GM18517 (cell line): Measurements from ENCODE around the gene UBE2I.

Experiments used
- ATAC-seq: cut with Tn5 transposase; IDR thresholded peaks from one replicate; pipeline ENCODE4 v1.9.1; 2021; ENCODE audit warnings: mild to moderate bottlenecking, moderate library complexity; ENCODE audit not compliant: unreplicated experiment

The UBE2I gene

DNA sequence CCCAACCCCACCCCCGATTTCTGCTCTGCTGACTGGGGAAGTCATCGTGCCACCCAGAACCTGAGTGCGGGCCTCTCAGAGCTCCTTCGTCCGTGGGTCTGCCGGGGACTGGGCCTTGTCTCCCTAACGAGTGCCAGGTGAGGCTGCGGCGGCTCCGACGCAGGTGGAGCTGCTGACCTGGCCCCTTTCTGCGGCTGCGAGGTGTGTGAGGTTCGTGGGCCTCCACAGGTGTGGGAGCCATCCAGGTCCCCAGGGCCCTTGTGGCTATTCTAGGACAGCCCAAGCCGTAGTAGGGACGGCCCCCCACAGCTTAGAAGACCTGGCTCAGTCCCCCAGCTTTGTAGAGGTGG, 3.0 kb downstream of the UBE2I start:
- ATAC-seq = no peak

DNA sequence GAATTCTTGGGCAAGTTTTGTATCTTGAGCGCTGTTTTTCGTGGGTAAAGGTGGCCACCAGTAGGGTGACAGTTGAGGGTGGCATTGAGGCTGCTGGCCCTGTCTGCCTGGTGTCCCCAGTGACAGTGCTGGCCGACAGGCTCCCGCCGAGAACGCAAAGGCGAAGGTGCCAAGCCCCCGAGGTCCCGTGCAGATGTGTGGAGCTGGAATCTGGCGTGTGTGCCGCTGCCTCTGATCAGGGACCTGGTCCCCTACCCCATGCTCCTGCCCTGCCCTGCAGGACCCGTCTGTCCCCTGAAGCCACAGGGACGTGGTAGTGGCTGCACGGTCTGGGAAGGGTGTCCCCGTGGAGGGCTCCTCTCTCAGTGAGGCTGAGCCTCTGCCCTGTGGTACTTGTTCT, 3.5 kb downstream of the UBE2I start:
- no peak for ATAC-seq

DNA sequence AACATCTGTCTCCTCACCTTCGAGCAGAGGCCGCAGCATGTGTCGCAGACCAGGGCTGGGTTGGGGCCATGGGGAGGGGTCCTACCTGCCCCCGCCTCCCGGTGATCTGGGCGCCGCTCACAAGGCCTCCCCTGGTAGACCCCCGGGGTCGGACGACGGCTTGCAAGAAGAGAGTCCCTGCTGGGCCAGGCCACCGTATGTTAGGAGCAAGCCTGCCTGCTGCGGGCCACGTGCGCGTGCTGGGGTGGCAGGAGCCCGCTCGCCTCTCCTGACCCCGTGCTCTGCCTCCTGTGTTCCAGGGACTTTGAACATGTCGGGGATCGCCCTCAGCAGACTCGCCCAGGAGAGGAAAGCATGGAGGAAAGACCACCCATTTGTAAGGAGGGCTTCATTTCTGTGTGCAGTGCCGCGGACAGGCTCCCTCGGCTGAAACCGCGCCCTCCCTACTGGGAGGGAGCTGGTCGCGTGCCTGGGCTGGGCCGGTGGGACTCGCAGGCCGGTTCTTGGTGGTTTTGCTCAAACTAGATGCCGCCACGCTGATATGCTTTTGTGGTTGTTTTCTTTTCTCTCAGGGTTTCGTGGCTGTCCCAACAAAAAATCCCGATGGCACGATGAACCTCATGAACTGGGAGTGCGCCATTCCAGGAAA, 4.4 kb downstream of the UBE2I start:
- no peak for ATAC-seq

DNA sequence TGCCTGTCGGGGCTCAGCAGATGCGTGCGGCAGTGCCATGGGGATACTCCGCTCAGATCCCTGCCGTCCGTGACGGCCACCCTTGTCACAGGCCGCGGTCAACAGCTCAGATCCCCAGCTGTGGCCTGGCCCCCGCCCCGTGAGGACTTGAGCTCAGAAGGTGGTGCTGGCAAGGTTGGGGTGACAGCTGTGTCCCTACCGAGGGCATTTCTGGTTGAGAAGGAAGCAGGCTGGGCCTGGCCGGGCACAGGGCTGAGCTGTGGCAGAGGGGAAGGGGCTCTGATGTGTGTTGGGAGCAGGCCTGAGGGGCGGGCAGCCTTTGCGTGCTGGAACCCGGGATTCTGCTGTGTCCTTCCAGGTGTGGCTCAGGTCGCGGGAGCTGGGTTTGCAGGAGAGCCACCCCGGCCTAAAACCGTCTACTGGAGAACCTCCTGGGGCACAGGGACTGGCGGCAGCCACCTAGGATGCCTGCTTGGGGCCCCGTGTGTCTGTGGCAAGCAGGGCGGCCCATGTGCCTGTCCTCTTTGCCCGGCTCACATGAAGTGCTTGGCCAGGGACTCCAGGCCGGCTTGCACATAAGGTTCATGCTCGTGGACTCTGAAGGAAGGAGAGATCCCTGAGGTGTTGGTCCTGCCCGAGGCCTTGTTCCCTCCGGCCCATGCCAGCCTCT, 5.1 kb downstream of the UBE2I start:
- ATAC-seq = no peak

DNA sequence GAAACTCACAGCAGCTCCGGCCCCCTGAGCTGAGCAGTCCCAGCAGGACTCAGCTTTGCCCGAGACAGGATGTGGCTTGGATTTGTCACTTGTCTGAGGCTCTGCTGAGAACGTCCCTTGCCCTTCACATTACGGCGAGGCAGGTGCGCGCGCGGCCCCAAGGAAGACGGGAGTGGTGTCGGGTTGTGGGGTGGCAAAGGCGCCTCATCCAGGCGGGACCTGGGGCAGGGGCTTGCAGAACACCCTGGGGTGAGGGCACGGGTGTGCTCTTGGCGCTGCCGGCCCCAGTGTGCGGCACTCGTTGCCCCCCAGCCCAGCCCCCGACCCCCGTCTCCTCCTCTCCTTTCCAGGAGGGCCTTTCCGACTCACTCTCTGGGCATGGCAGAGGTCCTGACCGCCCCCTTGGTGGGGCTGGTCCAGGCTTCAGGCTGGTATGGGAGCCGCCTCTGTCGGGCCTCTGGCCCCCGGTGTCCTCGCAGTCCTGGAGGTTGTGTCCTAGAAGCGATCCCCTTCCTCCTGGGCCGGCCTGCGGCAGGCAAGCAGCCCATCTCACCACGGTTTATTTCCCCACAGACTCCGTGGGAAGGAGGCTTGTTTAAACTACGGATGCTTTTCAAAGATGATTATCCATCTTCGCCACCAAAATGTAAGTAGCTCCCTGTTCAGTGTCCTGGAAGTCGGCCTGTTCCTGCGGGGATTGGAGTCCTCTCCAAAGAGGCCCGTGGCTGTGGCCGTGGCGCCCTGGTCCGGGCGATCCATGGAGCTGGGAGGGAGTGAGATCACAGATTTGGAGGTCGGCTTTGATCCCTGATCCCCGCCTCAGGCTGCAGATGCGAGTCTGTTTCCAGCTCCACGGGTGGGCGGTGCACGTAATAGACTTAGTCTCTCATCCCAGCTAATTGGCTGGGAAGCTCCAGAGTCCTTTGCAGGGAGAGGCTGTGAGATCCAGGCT, 5.9 kb downstream of the UBE2I start:
- ATAC-seq = no peak

DNA sequence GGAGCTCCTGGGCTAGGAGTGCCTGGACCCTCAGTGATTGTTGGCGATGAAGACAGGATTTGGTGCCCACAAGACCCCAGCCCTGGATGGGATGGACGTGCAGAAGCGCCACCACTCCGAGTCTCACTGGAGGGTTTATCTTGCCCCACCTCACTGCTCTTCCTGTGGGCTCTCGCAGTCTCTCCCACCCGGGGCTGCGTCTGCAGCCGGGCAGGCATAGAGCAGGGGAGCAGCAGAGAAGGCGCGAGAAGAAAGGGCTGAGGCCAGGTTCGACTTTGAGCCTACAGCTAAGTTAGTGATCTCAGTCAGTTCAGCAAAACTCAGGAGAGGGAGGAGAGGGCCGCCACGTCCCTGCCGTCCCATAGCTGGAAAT, 6.6 kb downstream of the UBE2I start:
- ATAC-seq = no peak

DNA sequence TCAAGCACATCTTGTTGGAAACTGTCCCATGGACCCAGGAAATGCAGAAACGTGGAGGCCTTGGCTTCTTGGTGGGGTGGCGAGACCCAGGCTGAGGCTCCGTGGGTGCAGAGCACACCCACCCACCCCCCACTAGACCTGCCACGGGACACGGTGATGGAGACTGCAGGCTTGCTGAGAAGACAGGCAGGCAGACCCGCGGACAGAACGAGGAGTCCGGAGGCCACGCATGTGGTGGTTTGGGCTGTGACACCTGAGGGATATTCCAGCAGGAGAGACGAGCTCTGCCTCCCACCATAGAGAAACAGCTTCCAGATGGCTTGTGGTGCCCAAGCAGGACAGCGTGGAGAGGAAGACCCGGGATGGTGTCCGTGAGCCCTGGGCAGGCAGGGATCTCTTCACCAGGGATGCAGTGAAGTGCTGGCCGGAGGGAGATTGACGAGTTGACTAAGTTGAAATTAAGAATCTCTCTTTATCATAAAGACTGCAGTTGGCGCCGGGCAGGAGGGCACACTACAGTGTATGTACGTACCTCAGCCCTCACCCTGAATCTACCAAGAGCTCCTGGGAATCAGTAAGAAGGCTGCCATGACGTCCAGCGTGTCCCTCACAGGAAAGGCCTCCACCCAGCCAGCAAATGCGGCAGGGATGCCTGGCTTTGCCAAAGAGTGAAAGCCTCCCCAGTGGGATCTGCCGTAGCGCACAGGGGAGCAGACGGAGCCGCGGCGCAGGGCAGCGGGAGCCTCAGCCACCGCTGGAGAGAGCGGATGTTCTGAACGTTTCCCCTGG, 8.2 kb downstream of the UBE2I start:
- ATAC-seq = no peak

DNA sequence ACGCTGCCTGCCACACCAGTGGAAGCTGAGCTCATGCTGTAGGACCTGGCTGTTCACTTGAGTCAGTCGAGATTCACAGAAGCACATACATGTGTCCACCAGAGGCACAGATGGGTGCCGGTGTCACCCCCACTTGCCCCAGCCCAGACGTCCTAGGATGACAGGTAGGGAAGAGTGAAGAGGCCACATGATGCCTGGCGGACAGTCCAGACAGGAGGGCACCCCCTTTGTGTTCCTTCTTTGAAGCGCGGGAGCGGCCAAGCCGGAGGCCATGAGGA, 8.8 kb downstream of the UBE2I start:
- no peak for ATAC-seq

DNA sequence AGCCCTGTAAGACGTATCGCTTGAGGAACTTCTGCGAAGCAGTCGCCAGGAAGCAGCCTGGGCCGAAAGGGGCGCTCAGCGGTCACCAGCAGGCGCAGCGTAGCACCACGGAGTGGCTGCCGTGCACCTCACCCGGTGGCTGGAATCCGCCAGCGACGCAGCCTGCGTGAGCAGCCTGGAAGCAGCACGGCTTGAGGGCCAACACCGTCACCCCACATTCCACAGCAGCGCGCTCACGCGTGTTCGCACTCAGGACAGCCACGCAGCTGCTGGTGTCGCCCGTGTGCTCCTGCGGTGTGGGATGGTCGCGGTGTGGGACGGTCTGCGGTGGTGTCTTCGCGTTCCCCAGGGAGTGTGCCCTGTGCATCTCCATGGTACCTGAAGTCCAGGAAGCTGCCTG, 9.6 kb downstream of the UBE2I start:
- no peak for ATAC-seq

DNA sequence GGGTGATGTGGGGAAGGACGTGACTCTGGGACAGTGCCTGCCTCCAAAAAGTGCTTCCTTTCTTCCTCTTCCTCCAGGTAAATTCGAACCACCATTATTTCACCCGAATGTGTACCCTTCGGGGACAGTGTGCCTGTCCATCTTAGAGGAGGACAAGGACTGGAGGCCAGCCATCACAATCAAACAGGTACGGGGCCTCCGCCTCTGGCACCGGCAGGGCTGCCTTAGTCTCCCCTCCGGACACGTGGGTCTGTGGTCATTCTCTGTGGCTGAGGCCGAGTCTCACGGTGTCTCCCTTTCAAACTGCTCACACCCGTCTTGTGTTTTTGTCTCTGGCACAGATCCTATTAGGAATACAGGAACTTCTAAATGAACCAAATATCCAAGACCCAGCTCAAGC, 10.7 kb downstream of the UBE2I start:
- ATAC-seq = no peak

DNA sequence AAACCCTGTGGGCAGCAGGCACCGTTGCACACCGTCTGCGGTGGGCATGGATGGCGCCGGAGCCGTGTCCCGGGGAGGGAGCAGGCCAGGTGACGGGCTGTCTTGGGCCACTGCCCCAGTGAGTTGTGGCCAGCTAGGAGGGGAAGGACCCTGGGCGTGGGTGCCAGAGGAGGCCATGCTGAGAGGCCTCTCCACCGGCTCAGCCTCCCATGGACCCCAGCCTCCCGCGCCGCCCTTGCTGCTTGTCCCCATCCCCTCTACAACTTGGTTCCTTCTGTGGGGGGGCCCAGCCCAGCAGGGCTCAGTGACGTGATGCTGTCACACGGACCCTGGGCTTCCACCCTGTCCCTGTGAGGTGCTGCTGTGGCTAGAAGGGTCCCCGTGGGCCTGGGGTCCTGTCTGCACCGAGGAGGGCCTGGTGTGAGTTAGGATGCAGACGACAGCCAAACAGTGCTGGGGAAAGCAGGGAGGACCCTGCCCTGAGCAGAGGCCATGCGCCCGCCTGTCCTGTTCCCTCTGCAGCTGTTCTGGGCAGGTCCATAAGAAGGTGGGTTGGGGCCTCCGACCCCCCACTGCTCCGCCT, 11.3 kb downstream of the UBE2I start:
- ATAC-seq = no peak

DNA sequence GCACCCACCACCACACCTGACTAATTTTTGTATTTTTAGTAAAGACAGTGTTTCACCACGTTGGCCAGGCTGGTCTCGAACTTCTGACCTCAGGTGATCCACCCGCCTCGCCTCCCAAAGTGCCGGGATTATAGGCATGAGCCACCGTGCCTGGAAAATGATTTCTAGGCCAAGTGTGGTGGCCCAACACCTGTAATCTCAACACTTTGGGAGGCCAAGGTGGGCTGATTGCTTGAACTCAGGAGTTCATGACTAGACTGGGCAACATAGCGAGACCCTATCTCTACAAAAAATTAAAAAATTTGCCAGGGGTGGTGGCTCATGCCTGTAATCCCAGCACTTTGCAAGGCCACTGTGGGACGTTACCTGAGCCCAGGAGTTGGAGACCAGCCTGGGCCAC, 13.0 kb downstream of the UBE2I start:
- no peak for ATAC-seq

DNA sequence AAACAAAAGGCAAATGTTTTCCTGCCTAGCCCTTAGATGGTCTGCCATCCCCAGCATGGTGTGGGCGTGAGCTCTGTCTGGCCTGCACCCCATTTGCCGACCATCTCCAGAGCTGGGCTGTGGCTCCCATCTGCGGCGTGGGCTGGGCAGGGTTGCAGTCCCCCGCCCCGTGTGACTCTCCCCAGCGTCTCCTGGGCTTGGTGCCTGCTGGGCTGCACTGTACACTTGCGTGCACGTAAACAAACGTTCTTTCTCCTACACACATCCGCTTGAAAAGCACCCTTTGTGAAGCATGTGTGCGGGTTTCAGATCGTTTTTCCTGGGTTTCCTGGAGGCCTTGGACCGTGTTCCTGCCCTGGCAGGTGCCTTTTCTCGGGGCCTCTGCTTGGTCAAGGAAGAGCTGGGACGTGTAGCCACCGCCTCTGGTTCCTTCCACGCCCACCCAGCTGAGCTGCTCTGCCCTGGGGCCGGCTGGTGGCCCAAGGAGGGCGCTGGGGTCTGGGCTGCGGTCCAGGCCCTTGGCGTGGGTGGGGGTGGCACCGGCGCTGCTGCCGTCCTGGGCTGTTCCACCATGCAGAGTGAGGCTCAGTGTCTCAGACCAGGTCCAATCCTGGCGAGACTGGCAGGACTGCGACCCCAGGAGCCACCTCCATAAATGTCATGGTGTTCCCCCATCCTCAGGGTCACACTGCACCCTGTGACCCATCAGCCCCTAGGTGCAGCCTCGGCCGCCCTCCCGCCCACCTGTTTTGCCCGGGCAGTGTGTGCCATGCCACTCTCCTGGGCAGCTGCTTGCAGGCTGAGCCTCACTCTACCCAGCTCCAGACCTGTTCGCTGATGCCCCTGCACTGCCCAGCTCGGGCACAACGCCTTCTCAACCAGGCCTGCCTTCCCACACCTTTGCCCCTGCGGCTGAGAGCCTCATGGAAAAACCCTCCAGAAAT, 14.1 kb downstream of the UBE2I start:
- ATAC-seq = no peak

DNA sequence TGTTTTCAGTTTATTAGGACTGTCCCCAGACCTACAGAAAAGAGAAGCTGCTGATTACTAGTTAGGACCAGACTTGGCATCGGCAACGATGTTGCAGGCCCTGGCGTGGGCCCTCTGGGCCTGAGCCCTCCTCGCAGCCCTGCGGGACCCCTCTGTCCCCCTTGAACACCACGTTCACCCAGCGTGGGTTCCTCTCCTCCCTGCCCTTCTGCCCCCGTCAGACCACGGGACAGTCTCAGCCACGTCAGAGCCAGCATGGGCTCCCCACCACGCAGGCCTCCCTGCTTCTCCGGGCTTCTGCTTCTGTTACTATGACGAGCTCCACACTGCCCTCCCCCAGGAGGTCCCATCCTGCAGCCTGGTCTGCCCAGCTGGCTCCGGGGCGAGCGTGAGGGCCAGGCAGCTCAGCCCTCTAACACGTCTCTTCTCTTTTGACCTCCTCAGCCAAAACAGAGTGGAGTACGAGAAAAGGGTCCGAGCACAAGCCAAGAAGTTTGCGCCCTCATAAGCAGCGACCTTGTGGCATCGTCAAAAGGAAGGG, 14.9 kb downstream of the UBE2I start:
- no peak for ATAC-seq

DNA sequence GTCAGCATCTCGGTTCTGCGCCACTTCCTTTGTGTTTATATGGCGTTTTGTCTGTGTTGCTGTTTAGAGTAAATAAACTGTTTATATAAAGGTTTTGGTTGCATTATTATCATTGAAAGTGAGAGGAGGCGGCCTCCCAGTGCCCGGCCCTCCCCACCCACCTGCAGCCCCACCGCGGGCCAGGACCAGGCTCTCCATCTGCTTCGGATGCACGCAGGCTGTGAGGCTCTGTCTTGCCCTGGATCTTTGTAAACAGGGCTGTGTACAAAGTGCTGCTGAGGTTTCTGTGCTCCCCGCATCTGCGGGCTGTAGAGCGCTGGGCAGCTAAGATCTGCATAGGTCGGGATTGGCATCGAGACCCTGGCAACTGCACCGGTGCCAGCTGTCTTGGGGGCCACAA, 15.8 kb downstream of the UBE2I start:
- no peak for ATAC-seq

DNA sequence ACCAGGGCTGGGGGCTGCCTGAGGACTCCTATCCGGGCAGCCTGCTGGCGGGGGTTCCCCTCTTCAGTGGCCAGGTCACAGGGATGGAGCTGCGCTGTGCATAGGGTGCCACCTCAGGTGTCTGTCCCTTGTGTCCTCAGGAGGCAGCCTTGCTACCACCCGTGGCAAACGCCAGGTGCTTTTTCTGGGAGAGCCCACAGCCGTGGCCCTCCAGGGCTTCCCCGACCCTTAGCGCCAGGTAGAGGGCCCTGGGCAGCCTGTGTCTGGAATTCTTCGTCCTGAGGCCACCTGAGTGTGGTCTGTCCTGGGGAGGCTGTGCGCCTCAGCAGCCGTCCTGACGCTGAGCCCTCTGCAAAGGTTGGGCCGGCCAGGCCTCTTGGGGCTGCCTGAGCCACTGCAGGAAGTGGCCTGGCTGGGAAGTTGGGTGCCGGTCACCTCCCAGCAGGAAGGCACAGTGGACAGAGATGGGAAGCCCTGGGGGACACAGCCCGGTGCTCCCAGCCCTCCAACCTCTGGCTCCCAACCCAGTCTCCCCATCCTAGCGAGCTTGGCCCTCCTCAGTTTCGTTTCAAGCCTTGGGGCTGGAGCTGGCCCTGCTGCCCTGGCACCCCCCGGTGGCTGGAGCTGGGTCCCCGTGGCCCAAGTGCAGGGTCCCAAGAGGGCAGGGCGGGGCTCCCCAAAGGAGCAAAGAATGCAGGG, 16.4 kb downstream of the UBE2I start:
- ATAC-seq = no peak

DNA sequence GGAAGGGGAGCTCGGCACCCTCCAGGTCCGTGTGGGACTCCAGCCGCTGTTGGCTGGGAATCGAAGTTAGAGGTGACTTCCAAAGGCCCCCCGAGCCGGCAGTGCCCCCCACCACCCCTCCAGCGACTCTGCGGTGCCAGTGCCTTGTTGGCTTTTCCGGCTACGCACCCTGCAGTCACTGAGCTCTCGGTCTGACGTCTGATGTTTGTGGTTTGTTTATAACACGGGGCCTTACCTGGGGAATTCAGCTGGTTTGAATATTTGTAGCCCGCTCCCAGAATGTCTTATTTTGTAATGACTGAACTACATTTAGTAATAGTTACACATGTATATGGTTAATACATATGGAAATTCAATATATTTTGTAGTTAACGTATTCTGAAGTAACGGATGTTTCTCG, 17.0 kb downstream of the UBE2I start:
- ATAC-seq = no peak

DNA sequence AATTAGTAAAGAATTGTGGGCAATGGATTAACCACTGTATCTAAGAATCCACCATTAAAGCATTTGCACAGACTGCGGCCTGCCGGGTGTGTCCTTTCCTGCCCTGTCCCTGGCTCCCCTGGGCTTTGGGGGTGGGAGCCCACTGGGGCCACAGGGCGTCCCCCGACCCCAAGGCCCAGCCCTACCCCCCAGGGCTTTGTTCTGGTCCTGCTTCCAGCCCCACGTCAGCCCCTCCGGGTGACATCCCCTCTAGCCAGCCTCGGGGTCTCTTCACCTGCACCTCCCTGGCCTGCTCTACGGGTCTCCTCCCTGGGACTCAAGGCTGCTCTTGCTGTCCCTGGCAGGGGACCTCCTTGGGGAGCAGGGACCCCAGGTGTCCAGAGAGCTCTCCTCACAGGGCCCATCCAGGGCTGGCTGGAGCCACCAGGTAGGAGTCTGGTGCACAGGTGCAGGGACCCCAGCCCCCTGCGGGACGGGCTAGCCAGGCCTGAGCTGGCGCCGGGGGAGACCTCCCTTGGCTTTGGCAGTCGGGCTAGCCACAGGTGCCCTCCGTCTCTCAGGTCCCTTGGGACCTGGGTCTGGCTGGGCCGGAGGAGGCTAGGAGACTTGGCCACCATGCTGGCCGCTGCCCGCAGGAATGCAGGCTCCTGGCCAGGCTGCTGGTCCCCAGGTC, 17.6 kb downstream of the UBE2I start:
- ATAC-seq = no peak

DNA sequence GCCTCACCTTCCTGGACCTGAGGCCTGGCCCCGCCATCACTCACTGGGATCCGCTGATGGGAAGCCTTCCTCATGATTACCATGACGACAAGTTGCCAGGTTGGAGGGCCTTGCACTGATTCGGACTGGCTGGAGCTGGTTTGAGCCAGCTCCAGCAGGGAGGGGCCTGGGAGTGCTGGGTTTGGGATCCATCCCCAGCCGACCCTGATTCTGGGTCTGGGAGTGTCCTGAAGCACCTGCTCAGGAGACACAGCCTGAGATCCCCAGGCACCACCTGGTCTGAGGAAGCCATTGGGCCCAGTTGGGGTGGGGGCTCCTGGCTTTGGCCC, 18.1 kb downstream of the UBE2I start:
- ATAC-seq = no peak
